IPS-NIHi7 (cell line): ENCODE data around the gene WDR11.

Experiments used
- DNase-seq: peaks from one replicate; pipeline ENCODE4 v3.0.0; 2012; ENCODE audit warnings: mixed read lengths; ENCODE audit errors: extremely low spot score

The WDR11 gene

GRCh38 chr10:120850911-120851865, at the start of gene WDR11:
Gene WDR11, plus strand, starts transcription at chr10:120851362. Its CDS starts 59 bp downstream, at chr10:120851421.
- DNase-seq = peak; percentile 92

GRCh38 chr10:120802935-120803334, 48.2 kb upstream of the WDR11 start:
- DNase-seq = no peak

DNA sequence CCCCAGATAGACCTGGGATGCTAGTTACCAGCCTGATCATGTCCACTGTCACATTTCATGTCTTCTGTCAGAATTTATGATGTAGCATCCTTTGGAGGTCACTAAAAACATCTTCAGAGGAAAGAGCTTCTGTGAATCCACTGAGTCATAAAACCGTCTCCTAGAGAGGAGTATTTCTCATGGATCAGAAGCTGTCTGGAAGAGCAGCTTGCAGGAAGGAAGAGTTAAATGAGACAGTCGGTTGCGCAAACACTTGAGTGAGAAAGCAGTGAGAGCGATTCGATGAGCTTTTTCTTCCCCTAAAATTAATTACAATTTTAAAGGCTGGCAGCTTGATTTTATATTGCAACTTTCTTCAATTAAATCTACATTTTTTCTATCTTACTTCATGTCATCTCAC, 47.2 kb upstream of the WDR11 start:
- DNase-seq = no peak

GRCh38 chr10:120805014-120805812, 45.9 kb upstream of the WDR11 start:
- no peak for DNase-seq

DNA sequence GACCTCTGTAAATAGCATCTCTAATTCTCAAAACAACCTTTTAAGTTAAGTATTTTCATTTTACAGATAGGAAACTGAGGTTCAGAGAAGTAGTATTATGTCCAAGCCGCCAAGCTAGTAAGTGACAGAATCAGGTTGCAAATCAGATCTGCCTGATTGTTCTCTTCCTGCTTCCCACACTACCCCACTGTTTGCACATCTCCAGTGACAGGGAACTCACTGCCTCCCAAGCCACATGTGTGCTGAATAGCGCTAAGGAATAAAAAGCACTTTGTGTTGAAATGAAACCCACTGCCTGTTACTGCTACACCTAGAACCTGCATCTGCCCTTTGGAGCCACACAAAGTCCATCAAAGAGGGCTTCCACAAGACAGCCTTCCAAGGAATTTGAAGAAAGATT, 45.1 kb upstream of the WDR11 start:
- no peak for DNase-seq

- DNase-seq = no peak
Measured at GRCh38 chr10:120810298-120810697, 40.9 kb upstream of the WDR11 start.

DNA sequence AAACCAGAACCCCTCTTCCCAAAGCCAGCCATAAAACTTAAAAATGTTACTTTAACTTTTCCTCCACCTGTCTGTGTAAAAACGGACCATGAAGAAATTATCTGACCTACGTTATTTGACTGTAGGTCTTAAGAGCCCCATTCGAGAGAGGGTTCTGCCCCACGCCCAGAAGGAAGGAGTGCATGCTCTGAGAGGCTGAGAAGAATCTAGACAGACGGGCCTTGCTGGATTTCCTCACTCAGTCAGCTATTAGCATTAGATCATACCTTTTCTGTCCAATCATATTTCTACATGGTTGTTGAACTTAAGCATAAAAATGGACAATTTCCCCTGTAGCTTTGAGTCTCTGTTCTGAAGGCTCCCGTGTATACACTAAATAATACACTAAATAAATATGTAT, 38.1 kb upstream of the WDR11 start:
- DNase-seq = no peak

DNA sequence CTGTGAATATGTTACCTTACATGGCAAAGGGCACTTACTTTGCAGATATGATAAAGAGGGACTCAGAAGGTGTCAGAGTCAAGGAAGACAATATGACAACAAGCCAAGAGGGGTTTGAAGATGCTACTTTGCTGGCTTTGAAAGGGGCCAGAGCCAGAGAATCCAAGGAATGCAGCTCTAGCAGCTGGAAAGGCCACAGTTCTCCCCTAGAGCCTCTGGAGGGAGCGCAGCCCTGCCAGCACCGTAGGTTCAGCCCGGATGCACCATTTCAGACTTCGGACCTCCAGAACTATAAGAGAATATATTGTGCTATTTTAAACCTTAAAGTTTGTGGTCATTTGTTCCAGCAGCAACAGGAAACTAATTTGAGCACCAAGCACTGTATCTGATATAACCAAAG, 32.9 kb upstream of the WDR11 start:
- DNase-seq = peak; percentile 45

- DNase-seq = no peak
Measured at GRCh38 chr10:120819366-120819765, 31.8 kb upstream of the WDR11 start.

GRCh38 chr10:120823266-120823665, 27.9 kb upstream of the WDR11 start:
- DNase-seq = no peak

GRCh38 chr10:120824881-120825309, 26.3 kb upstream of the WDR11 start:
- DNase-seq = peak; percentile 74

DNA sequence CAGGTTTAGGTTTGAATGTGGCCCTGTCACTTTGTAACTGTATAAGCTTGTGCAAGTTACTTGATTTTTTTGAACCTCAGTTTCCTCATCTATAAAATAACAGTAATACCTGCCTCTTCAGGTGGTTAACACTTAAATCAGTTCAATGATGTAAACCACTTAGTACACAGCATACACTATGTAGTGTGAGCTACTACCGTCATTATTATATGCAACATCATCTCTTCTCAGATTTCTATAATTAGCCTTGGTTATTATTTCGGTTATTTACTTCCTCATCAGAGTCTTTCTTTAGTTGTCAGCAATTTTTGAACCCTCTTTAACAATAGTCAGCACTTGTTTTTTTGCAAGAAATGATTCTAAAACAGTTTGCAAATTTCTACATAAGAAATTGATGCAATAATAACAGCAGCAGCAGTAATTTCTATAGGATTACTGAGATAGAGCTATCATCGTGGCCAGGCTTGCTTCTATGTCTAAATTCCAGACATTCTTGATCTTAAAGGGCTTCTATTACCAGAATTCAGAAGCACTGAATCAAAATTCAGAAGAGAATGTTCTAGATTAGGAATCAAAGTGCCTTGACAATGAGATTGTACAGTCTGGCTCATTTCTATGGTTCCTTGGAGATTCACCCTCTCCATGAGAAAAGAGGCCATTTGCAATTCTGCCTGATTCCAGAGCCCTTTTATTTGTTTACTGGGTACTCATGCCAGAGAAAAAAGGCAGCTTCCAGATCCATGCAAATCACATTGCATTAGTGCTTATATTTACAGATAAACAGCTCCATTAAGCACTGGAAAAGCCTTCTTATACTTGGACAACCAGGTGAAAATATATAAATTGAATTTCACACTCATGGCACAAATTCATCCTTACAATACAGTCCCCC, 25.0 kb upstream of the WDR11 start:
- DNase-seq = no peak

DNA sequence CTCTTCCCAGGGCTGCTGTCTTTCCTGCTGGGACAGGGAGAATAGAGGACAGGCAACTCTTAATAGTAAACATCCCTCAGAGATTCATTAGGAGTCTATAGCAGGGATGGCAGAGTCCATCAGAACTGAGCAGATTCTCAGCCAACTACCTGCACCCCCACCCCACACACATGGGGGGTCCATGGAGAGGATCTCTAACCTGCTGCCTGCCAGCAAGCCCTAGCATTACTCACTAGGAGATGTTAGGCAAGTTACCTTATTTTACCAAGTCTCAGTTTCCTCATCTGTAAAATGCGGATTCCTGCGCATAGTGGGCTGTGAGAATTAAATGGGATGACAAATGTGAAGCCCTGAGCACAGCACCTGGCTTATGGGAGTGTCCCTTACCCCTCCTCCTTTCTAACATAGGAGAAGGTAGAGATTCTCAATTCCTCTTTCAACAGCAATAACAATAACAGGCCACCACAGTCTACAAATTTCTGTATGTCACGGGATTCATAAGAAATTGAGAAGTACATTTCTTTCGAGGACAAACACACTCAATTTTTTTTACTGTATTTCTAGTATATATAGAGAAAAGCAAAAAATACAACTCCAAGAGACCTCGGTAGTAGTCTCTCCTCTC, 23.8 kb upstream of the WDR11 start:
- DNase-seq = no peak

DNA sequence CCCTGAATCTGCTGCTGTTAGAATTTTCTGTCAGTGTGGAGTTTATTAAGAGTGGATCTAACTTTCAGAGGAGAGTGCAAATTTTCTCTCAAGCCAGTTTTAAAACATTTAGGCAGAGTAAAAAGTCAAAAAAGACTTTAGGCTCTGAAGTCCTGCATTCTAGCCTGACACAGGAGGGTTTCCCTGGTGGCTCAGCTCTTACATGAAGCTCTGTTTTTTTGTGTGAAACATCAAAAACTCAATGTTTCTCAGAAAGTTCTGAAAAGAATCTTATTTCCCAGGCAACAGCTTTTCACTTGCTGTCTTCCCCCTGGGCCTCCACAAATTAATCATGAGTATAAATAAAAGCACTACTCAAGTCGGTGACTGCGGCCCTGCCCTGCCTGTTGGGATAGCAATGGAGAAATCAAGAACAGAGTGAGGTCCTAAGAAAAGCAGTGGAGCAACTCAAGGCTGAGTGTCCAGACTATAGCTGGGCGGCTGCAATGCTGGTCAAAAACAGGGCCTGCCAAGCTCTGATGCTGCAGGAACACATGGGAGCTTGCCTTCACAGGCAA, 22.3 kb upstream of the WDR11 start:
- no peak for DNase-seq

- no peak for DNase-seq
Measured at GRCh38 chr10:120832106-120832505, 19.1 kb upstream of the WDR11 start.

DNA sequence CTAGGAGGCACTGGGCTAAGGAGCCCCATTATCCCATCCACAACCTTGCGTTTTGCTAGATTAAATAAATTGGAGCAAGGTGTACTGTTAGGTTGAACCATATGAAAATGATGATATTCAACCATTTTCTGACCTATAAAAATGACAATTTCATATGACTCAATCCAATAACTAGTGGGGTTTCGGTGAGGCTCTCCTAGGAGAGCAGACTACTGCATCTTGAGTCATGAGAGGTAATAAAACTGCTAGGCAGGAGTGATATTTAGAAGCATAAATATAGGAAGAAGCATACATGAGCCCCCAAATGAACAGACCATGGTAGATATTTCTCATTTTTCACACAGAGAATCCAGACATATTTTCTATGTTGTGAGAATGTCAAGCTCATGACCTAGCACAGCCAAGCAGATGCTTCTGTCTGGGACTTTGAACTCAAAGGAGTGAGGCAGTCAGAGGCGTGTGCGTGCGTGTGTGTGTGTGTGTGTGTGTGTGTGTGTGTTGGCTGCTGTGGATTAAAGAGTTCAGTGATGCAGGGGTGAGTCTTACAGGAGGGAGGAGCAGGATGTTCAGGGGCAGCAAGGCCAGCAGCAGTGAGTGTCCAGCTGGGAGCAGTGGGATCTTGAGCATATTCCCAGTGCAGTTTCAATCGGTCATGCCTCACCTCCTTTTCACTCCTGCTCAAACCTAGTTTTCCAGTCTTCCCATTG, 17.8 kb upstream of the WDR11 start:
- DNase-seq = no peak

DNA sequence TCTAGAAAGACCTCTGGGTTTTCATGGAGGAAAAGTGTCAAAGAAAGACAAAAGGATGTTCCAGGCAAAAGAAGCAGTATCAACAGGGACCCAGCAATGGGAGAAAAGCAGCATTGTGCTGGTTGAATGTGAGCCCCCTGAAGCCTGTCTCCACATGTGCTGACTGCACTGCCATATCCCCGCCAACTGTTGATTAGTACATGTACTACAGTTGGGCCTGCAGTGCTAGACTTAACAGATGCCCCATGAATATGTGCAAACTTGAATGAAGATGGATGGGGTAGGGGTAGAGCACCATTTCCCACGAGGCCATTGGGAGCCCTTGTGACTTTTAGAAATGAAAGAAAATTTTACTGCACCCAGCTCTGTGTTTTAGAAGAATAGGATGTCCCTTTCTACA, 15.6 kb upstream of the WDR11 start:
- no peak for DNase-seq

- no peak for DNase-seq
Measured at GRCh38 chr10:120838941-120839340, 12.2 kb upstream of the WDR11 start.

- DNase-seq = no peak
Measured at GRCh38 chr10:120841522-120842189, 9.5 kb upstream of the WDR11 start.

GRCh38 chr10:120854388-120854787, 3.2 kb downstream of the WDR11 start:
- no peak for DNase-seq
